Measurements from ENCODE around the gene OR10A6. TPM values are rescaled to one million over a fixed set of nuclear protein-coding genes. Genes with fewer than 3 reads are reported as not detected.

OR10A6 gene
- total and polyA plus RNA-seq, 2 of the 4 experiments (the other 2 are of a cell fraction) = 0.19 TPM; not detected in 1

- WGBS, 2 experiments (ENCODE audit: extremely low coverage in 2 of 2, insufficient read length in 1 of 2) = 80% methylated on average over 2 of the region's 3 CpGs; no CpG with 5 or more reads in 1 of the 2 experiments
- Histone ChIP-seq H3K4me1 (ENCODE audit: control insufficient read depth, insufficient read depth, low read length) (peaks cover 32% of the 10 kb centered on the region), H4K91ac (ENCODE audit: insufficient read depth, low read depth, low read length) (peak overlapping the region; percentile 99), H4K8ac (ENCODE audit: low read depth in 2 of 2, low read length in 2 of 2) (peak overlapping the region; percentile 89 to 96), H3K4me3 (ENCODE audit: insufficient read depth, low read depth, low read length) (no peak overlapping the region), H2AK5ac (ENCODE audit: low read depth, low read length) (peak overlapping the region; percentile 95), H3K14ac (replicated peaks; ENCODE audit: low read depth, low read length) (peak overlapping the region; percentile 95), H3K27me3 (ENCODE audit: control insufficient read depth, insufficient read depth, low read length) (no peaks in the 10 kb centered on the region), H3K18ac (ENCODE audit: low read depth, low read length) (peak overlapping the region; percentile 94), H4K20me1 (ENCODE audit: insufficient read depth, low read length) (no peaks in the 10 kb centered on the region), H2AFZ (replicated peaks; ENCODE audit: low read length, poor library complexity) (no peak overlapping the region), H3K9ac (ENCODE audit: low read depth, low read length) (peak overlapping the region; percentile 10; the same call in 1 of the 2 replicates), H3K9me1 (ENCODE audit: insufficient read depth, low read length) (peaks cover 16% of the 10 kb centered on the region), H4K5ac (ENCODE audit: low read depth, low read length) (peak overlapping the region; percentile 89; the same call in 1 of the 2 replicates), H3K79me1 (ENCODE audit: low read depth in 1 of 2, low read length in 2 of 2) (peaks cover 0 to 19% of the 10 kb centered on the region in 2 experiments; a peak in 2 of 4 replicates), H2BK20ac (ENCODE audit: low read depth, low read length) (peak overlapping the region; percentile 95), H3K23ac (ENCODE audit: low read depth, low read length) (peak overlapping the region; percentile 76; the same call in 1 of the 2 replicates), H2BK5ac (ENCODE audit: low read depth, low read length, poor library complexity, severe bottlenecking) (peak overlapping the region; percentile 98), H3K9me3 (ENCODE audit: control insufficient read depth, insufficient read depth, low read length) (no peaks in the 10 kb centered on the region), H3K4ac (ENCODE audit: low read depth, low read length) (peak overlapping the region; percentile 98), H3K56ac (ENCODE audit: extremely low read depth, insufficient read depth, low read length) (peak overlapping the region; percentile 68; the same call in 1 of the 2 replicates), H2BK120ac (ENCODE audit: low read depth, low read length) (peak overlapping the region; percentile 98), H2BK15ac (ENCODE audit: low read depth, low read length) (peak overlapping the region; percentile 95), H3K4me2 (ENCODE audit: low read depth, low read length) (peak overlapping the region; percentile 33; the same call in 1 of the 2 replicates), H3K36me3 (ENCODE audit: control insufficient read depth, insufficient read depth, low read length) (no peaks in the 10 kb centered on the region), H2AK9ac (replicated peaks; ENCODE audit: low read depth, low read length, poor library complexity) (peak overlapping the region; percentile 92), H3K27ac (ENCODE audit: insufficient read depth, low read length) (peak overlapping the region; percentile 75)
- ChIA-PET CTCF (interaction anchor here (0.9 to 1.4 kb wide), 2 partner anchors 8 to 393 kb away, joined by 3 read pairs; no protein-coding TSS in a partner anchor), POLR2A (ENCODE audit: unreplicated experiment) (no interaction called here)
- dilution Hi-C loops (cut with HindIII; ENCODE audit: low sequenced_read_pairs, unreplicated experiment) = no loop called here
- intact Hi-C loops (cut with micrococcal nuclease) = no loop called here
- in situ Hi-C loops (cut with MboI; ENCODE audit: low sequenced_read_pairs) = no loop called here
- no TSS peak for BruUV-seq (replicated peaks)
- DNase-seq = peak; percentile 23
- no peak for TF ChIP-seq BHLHE40 (IDR thresholded peaks at IDR 0.05; ENCODE audit: low read depth, low read length)
- no peak for TF ChIP-seq CHD1 (IDR thresholded peaks at IDR 0.05; ENCODE audit: low read depth, low read length)
- no peak for TF ChIP-seq SMC3 (IDR thresholded peaks at IDR 0.05; ENCODE audit: low read depth, low read length)
- no peak for TF ChIP-seq MXI1 (IDR thresholded peaks at IDR 0.05; ENCODE audit: borderline replicate concordance, low read depth, low read length)
- no peak for TF ChIP-seq RFX5 (IDR thresholded peaks at IDR 0.05; ENCODE audit: low read depth, low read length)
- no peak for TF ChIP-seq MAZ (IDR thresholded peaks at IDR 0.05; ENCODE audit: borderline replicate concordance, low read depth, low read length)
- TF ChIP-seq MAFK (IDR thresholded peaks at IDR 0.05; ENCODE audit: low read depth, low read length) = no peak
- TF ChIP-seq RAD21 (IDR thresholded peaks at IDR 0.05; ENCODE audit: low read length) = no peak
- no peak for TF ChIP-seq POLR2A (IDR thresholded peaks at IDR 0.05; ENCODE audit: low read depth, low read length)
- TF ChIP-seq FOS (IDR thresholded peaks at IDR 0.05; ENCODE audit: low read depth, low read length) = no peak
- TF ChIP-seq ELK1 (IDR thresholded peaks at IDR 0.05; ENCODE audit: borderline replicate concordance, low read depth, low read length) = no peak
- no peak for TF ChIP-seq NFE2L2 (IDR thresholded peaks at IDR 0.05; ENCODE audit: low read depth, low read length)
- TF ChIP-seq USF2 (IDR thresholded peaks at IDR 0.05; ENCODE audit: low read depth, low read length) = no peak
- no peak for ATAC-seq (ENCODE audit: low read depth)
Measured at GRCh38 chr11:7964261-7964660, 33.2 kb upstream of the OR10A6 start.

Data from IMR-90 (cell line).